Heart left ventricle (tissue), 16 donors: ENCODE measurements around the gene TBXA2R. TPM values are rescaled to one million over a fixed set of nuclear protein-coding genes. Genes with fewer than 3 reads are reported as not detected.

ENCODE experiments used
- ATAC-seq, 4 donors: fragments of 200-7000 bp; cut with Tn5 transposase; one replicate each; pipeline ENCODE4 v1.9.1; 2020 to 2022; ENCODE audit warnings: moderate library complexity in 4 of 4, mild to moderate bottlenecking in 3 of 4, moderate number of reproducible peaks in 1 of 4
- DNase-seq, 5 donors: peaks; one replicate each; pipeline ENCODE4 v3.0.0-alpha.2; 2020
- H3K27ac ChIP-seq, 12 donors: fragments of 200-600 bp; sonication (generic) in 4 of 12; one replicate each; pipeline versions ENCODE4 v1.5.0 to v1.8.0; 2016 to 2022; ENCODE audit warnings: mild to moderate bottlenecking in 2 of 12
- H3K27me3 ChIP-seq, 9 donors: fragments of 200-600 bp; sonication (generic) in 2 of 9; one replicate each; pipeline versions ENCODE4 v1.5.1 to v1.8.0; 2016 to 2022; ENCODE audit warnings: mild to moderate bottlenecking in 3 of 9
- H3K36me3 ChIP-seq, 9 donors: fragments of 200-600 bp; sonication (generic) in 2 of 9; one replicate each; pipeline versions ENCODE4 v1.5.0 to v1.8.0; 2018 to 2022; ENCODE audit warnings: mild to moderate bottlenecking in 2 of 9
- H3K4me1 ChIP-seq, 12 donors: fragments of 200-600 bp; sonication (generic) in 4 of 12; one replicate each; pipeline versions ENCODE4 v1.5.0 to v1.8.0; 2016 to 2022; ENCODE audit warnings: mild to moderate bottlenecking in 3 of 12
- H3K4me3 ChIP-seq, 12 donors: fragments of 200-600 bp; sonication (generic) in 4 of 12; one replicate each; pipeline versions ENCODE4 v1.5.0 to v1.8.0; 2017 to 2022; ENCODE audit warnings: mild to moderate bottlenecking in 9 of 12, moderate library complexity in 4 of 12
- H3K9me3 ChIP-seq, 12 donors: fragments of 200-600 bp; sonication (generic) in 4 of 12; one replicate each; pipeline versions ENCODE4 v1.5.0 to v1.8.0; 2016 to 2022; ENCODE audit warnings: mild to moderate bottlenecking in 1 of 12
- POLR2A ChIP-seq, 2 donors: fragments of 450-650 bp; IDR thresholded peaks; one replicate each; pipeline ENCODE4 v1.6.1; 2017; ENCODE audit warnings: antibody characterized with exemption in 2 of 2, mild to moderate bottlenecking in 2 of 2, moderate library complexity in 2 of 2
- WGBS, 4 donors: extraction: QIAGEN DNeasy Blood & Tissue Kit in 2 of 4; methylation state at CpG; one replicate each; pipeline versions ENCODE4 v1.1.5 to v1.1.7; 2013 to 2018; 5-methylcytosine and 5-hydroxymethylcytosine counted together
- intact Hi-C, 10 donors: fragments of 100-400 bp; cut with DNase I; formaldehyde crosslinking; loops; one replicate each; pipeline versions ENCODE4 v1.11.1 to v1.14.2; 2022
- polyA plus RNA-seq, 2 donors: library from polyadenylated mRNA; stranded (reverse); fragments of 200-250 nt; gene quantifications; one replicate each; pipeline ENCODE4 v1.2.3, GENCODE V29; 2013
- total RNA-seq, 9 donors: library from RNA; depleted of rRNA in 2 of 9; stranded (reverse); fragments of >200 nt in 2 of 9; fragmentation: NEBNext Ultra II Directional in 3 of 9; extraction: Animal tissue kit (Norgen Biotek cat#: 25700) in 3 of 9; gene quantifications; one replicate each; pipeline versions ENCODE4 v1.1.0 to v1.2.4, GENCODE V29; 2016 to 2023
- TF ChIP-seq, protein P1 (sequence below), 12 donors: fragments of 200-600 bp; sonication (generic) in 4 of 12; IDR thresholded peaks; one replicate each; pipeline versions ENCODE4 v1.5.0 to v1.8.0; 2018 to 2022; ENCODE audit warnings: antibody characterized with exemption in 12 of 12, mild to moderate bottlenecking in 5 of 12
- donor health status: ischemic (EF 13 %, LVEDD 7.1; RV severe dilation, severe dysfunction).
- donor health status: healthy with polysubstance abuse.
- donor health status: DM: no; HTN: yes; CAD: no.
- donor health status: DM: no; HTN: no; CAD: no.
- donor health status: ischemic (EF 25% LVEDD 6.9; RV normal size, moderate dysfunction).
- donor health status: ischemic (EF 25% LVEDD 5.7; RV mildly dilated, moderate dysfunction).
- donor health status: healthy.
- donor health status: DM: yes; HTN: yes; CAD: no.
- donor health status: ischemic (EF 35%, LVEDD 5.7; RV mildly dilated, moderate dysfunction).
- donor health status: nonischemic (EF 11% LVEDD 7.7; RV severe dilation, severe dysfunction).
- donor health status: DM: yes; HTN: yes; CAD: no.
- donor health status: PGD.
- donor health status: ischemic (EF 29% LVEDD 5.4; RV normal size, mild dysfunction).
- donor health status: nonischemic (EF 23%, LVEDD 6.1; RV moderate dilation, normal function).

Gene TBXA2R
- total and polyA plus RNA-seq, 11 donors: 1.9 to 5.1 (median 2.9) TPM

GRCh38 chr19:3615524-3616135 lies 9.0 kb upstream of the TBXA2R start:
- ATAC-seq: no peak
- peak in 1 of 5 donors; percentile 33 for DNase-seq
- H3K4me1 ChIP-seq: peaks cover 0 to 17% (median 6%) of the 10 kb centered on the region in 12 donors
- H3K36me3 ChIP-seq: peaks cover 0 to 70% (median 25%) of the 10 kb centered on the region in 9 donors
- WGBS, 4 donors: 91 to 97% (median 94%) methylated on average over 14 to 26 of the region's 26 CpGs
- intact Hi-C loops: loop anchor here in 8 of 10 donors (5.0 to 10.0 kb wide), 7 partner anchors 33 to 313 kb away; partner anchors contain the start of genes MFSD12 (in 3 of the 8) and HMG20B (in 1 of the 8)
- H3K4me3 ChIP-seq: no peak overlapping the region
- H3K9me3 ChIP-seq: no peaks in the 10 kb centered on the region
- H3K27ac ChIP-seq: no peak overlapping the region
- no peaks in the 10 kb centered on the region for H3K27me3 ChIP-seq
- no peak for TF ChIP-seq POLR2A (IDR thresholded peaks at IDR 0.05)
- TF ChIP-seq, protein P1, sequence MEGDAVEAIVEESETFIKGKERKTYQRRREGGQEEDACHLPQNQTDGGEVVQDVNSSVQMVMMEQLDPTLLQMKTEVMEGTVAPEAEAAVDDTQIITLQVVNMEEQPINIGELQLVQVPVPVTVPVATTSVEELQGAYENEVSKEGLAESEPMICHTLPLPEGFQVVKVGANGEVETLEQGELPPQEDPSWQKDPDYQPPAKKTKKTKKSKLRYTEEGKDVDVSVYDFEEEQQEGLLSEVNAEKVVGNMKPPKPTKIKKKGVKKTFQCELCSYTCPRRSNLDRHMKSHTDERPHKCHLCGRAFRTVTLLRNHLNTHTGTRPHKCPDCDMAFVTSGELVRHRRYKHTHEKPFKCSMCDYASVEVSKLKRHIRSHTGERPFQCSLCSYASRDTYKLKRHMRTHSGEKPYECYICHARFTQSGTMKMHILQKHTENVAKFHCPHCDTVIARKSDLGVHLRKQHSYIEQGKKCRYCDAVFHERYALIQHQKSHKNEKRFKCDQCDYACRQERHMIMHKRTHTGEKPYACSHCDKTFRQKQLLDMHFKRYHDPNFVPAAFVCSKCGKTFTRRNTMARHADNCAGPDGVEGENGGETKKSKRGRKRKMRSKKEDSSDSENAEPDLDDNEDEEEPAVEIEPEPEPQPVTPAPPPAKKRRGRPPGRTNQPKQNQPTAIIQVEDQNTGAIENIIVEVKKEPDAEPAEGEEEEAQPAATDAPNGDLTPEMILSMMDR (IDR thresholded peaks at IDR 0.05): no peak

GRCh38 chr19:3614858-3615505 lies 8.3 kb upstream of the TBXA2R start:
- 90 to 96% (median 92%) methylated on average over 12 to 18 of the region's 18 CpGs for WGBS, 4 donors
- Histone ChIP-seq H3K4me1 (peaks cover 0 to 23% (median 8%) of the 10 kb centered on the region in 12 donors), H3K27me3 (no peaks in the 10 kb centered on the region), H3K36me3 (peaks cover 0 to 64% (median 25%) of the 10 kb centered on the region in 9 donors), H3K9me3 (no peaks in the 10 kb centered on the region), H3K4me3 (no peak overlapping the region), H3K27ac (no peak overlapping the region)
- intact Hi-C loops: loop anchor here in 8 of 10 donors (5.0 to 10.0 kb wide), 7 partner anchors 33 to 313 kb away; partner anchors contain the start of genes MFSD12 (in 3 of the 8) and HMG20B (in 1 of the 8)
- DNase-seq (no peak), ATAC-seq (no peak)
- TF ChIP-seq POLR2A (IDR thresholded peaks at IDR 0.05): no peak
- TF ChIP-seq, protein P1 (IDR thresholded peaks at IDR 0.05): no peak

- peak overlapping the region in 1 of 12 donors; percentile 17 for H3K27ac ChIP-seq
- WGBS, 4 donors: 89 to 93% (median 93%) methylated on average over 27 to 39 of the region's 39 CpGs
- no peak for ATAC-seq
Measured at GRCh38 chr19:3613818-3614661, 7.4 kb upstream of the TBXA2R start.

More at GRCh38 chr19:3613818-3614661, 7.4 kb upstream of the TBXA2R start:
- H3K27me3 ChIP-seq: no peaks in the 10 kb centered on the region
- intact Hi-C loops: loop anchor here in 2 of 10 donors (10.0 kb wide), 2 partner anchors 59 to 309 kb away; partner anchors contain the start of gene MFSD12 (in 1 of the 2)
- TF ChIP-seq, protein P1 (IDR thresholded peaks at IDR 0.05): no peak
- TF ChIP-seq POLR2A (IDR thresholded peaks at IDR 0.05): no peak
- peaks cover 1 to 31% (median 16%) of the 10 kb centered on the region in 12 donors for H3K4me1 ChIP-seq
- no peaks in the 10 kb centered on the region for H3K9me3 ChIP-seq
- DNase-seq: peak in 1 of 5 donors; percentile 62
- peaks cover 0 to 56% (median 25%) of the 10 kb centered on the region in 9 donors for H3K36me3 ChIP-seq
- no peak overlapping the region for H3K4me3 ChIP-seq
